ENCODE data around the gene TBC1D23. TPM values are rescaled to one million over a fixed set of nuclear protein-coding genes. Genes with fewer than 3 reads are reported as not detected.

Gene TBC1D23
- total and polyA plus RNA-seq, 9 of the 15 experiments (the other 6 are each of a cell fraction or from before 2014, with no cell fraction given): 23.4 to 85.8 (median 43.7) TPM

GRCh38 chr3:100257586-100257985, 3.2 kb upstream of the TBC1D23 start:
- FAIRE-seq (peak; percentile 29), ATAC-seq (no peak), DNase-seq (ENCODE audit: extremely low read depth in 1 of 4, low spot score in 3 of 4) (peak in 1 of 4 experiments; percentile 46)
- ChIA-PET POLR2A (interaction anchor here (0.6 kb wide), 1 partner anchor 12 kb away, joined by 3 read pairs; no protein-coding TSS in a partner anchor), CTCF (ENCODE audit: low intra/inter-chr PET ratio) (interaction anchor here (0.7 kb wide), 1 partner anchor 426 kb away, joined by 4 read pairs; no protein-coding TSS in a partner anchor)
- H4K20me1 ChIP-seq (replicated peaks; ENCODE audit: control insufficient read depth, insufficient read depth, low read length): 0 out of 2 replicates have a peak, but pooled peaks cover 4% of the 10 kb centered on the region
- no peak overlapping the region for H3K4me2 ChIP-seq (ENCODE audit: insufficient read depth, low read length)
- no peaks in the 10 kb centered on the region for H3K9me1 ChIP-seq (ENCODE audit: control insufficient read depth, insufficient read depth, low read length)
- no peaks in the 10 kb centered on the region for H3K9me3 ChIP-seq (replicated peaks; ENCODE audit: control insufficient read depth, insufficient read depth, low read depth, low read length)
- H3K9ac ChIP-seq (ENCODE audit: insufficient read depth in 1 of 2, low read depth in 2 of 2, low read length in 2 of 2): no peak overlapping the region
- H3K4me3 ChIP-seq: no peak overlapping the region
- BruUV-seq (replicated peaks): no TSS peak
- in situ Hi-C loops (cut with MboI): loop anchor here (10.0 kb wide), 1 partner anchor 183 kb away; no protein-coding TSS in a partner anchor
- no peak overlapping the region for H3K27ac ChIP-seq (ENCODE audit: extremely low read depth, low read depth, low read length)
- no peaks in the 10 kb centered on the region for H3K36me3 ChIP-seq (ENCODE audit: control insufficient read depth, insufficient read depth, low read length)
- intact Hi-C loops (cut with micrococcal nuclease): no loop called here
- WGBS (ENCODE audit: insufficient coverage, low coverage, missing lambda C conversion rate): 40% methylated on average over 3 of the region's 3 CpGs
- TF ChIP-seq EHMT2 (IDR thresholded peaks at IDR 0.05) (0 out of 2 replicates have a peak, but pooled peaks have one; percentile 18), CCNT2 (IDR thresholded peaks at IDR 0.05; ENCODE audit: borderline replicate concordance, extremely low read depth, insufficient read length, low read depth, low read length) (no peak)
- H3K27me3 ChIP-seq (ENCODE audit: control insufficient read depth in 2 of 2, insufficient read depth in 2 of 2, low read length in 2 of 2): no peaks in the 10 kb centered on the region
- peaks cover 6 to 9% of the 10 kb centered on the region in 2 experiments; a peak in 4 of 5 replicates for H3K4me1 ChIP-seq (replicated peaks in 1 of 2; ENCODE audit: control insufficient read depth in 2 of 2, insufficient read depth in 2 of 2, low read length in 2 of 2)
- H2AFZ ChIP-seq (ENCODE audit: low read depth, low read length): peak overlapping the region; percentile 56; the same call in 1 of the 2 replicates
- peaks cover 18% of the 10 kb centered on the region for H3K79me2 ChIP-seq (ENCODE audit: control insufficient read depth, insufficient read depth, low read length)

DNA sequence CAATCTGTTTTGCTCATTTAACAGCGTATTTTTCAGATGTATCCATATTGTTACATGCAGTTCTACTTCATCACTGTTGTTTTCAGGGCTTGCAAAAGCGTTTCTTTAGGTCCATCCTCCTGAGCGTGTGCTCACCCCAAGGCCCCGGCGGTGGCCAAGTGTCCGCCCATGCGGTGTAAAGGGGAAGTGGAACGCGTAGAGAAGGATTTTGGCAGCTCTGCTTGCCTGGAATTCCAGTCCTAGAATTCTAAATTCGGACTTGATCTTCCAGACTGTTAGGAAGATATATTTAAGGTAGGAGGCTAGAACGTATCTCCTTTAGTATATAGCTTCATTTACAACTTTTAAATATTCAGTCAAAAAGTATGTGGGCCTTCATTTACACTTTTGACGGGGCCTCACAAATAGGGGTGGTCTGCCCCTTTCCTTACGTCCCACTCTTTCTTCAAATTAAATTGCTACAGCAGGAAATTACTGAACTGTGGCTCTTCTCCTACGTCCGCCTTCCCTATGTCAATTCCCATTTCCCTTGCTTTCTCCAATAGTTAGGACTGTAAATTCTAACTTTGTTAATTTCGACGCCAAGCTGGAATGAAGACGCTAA, 609 bp upstream of the TBC1D23 start:
- FAIRE-seq: peak; percentile 73
- TF ChIP-seq ZNF217 (CRISPR knock-in tag; IDR thresholded peaks at IDR 0.05) (no peak), C11orf30 (IDR thresholded peaks at IDR 0.05; ENCODE audit: low read depth) (no peak), MCM5 (IDR thresholded peaks at IDR 0.05; ENCODE audit: low read depth) (no peak), SMARCC2 (IDR thresholded peaks at IDR 0.05; ENCODE audit: low read depth) (no peak), NFRKB (IDR thresholded peaks at IDR 0.05; ENCODE audit: low read depth) (peak; percentile 62; the same call in 1 of the 2 replicates), ZNF324 (CRISPR knock-in tag; IDR thresholded peaks at IDR 0.05) (0 out of 2 replicates have a peak, but pooled peaks have one; percentile 28), PCBP2 (IDR thresholded peaks at IDR 0.05; ENCODE audit: low read depth, low read length, poor library complexity, severe bottlenecking) (no peak), MNT (conservative IDR thresholded peaks at IDR 0.05) (peak in 1 of 2 experiments; percentile 37; a peak in 1 of 4 replicates), MCM7 (IDR thresholded peaks at IDR 0.05) (no peak), TRIM28 (IDR thresholded peaks at IDR 0.05) (no peak), ZNF316 (IDR thresholded peaks at IDR 0.05) (no peak)

More for the DNA sequence above, 609 bp upstream of the TBC1D23 start:
- Histone ChIP-seq H3K27ac (ENCODE audit: extremely low read depth, low read depth, low read length) (peak overlapping the region; percentile 96), H2AFZ (ENCODE audit: low read depth, low read length) (peak overlapping the region; percentile 93), H3K9me1 (ENCODE audit: control insufficient read depth, insufficient read depth, low read length) (no peaks in the 10 kb centered on the region), H3K9me3 (replicated peaks; ENCODE audit: control insufficient read depth, insufficient read depth, low read depth, low read length) (no peaks in the 10 kb centered on the region), H3K4me3 (peak overlapping the region; percentile 20; the same call in 1 of the 2 replicates), H3K4me2 (ENCODE audit: insufficient read depth, low read length) (peak overlapping the region; percentile 95), H3K79me2 (ENCODE audit: control insufficient read depth, insufficient read depth, low read length) (peaks cover 44% of the 10 kb centered on the region), H3K27me3 (ENCODE audit: control insufficient read depth in 2 of 2, insufficient read depth in 2 of 2, low read length in 2 of 2) (no peaks in the 10 kb centered on the region), H3K4me1 (replicated peaks in 1 of 2; ENCODE audit: control insufficient read depth in 2 of 2, insufficient read depth in 2 of 2, low read length in 2 of 2) (peaks cover 6 to 11% of the 10 kb centered on the region in 2 experiments; a peak in 4 of 5 replicates), H3K36me3 (ENCODE audit: control insufficient read depth, insufficient read depth, low read length) (no peaks in the 10 kb centered on the region; the same call in 1 of the 3 replicates), H3K9ac (ENCODE audit: insufficient read depth in 1 of 2, low read depth in 2 of 2, low read length in 2 of 2) (peak overlapping the region; percentile 73 to 75; a peak in 3 of 4 replicates), H4K20me1 (replicated peaks; ENCODE audit: control insufficient read depth, insufficient read depth, low read length) (peaks cover 18% of the 10 kb centered on the region)
- BruUV-seq (replicated peaks): TSS peak; percentile 85
- in situ Hi-C loops (cut with MboI) (no loop called here), intact Hi-C loops (cut with micrococcal nuclease) (loop anchor here (2.0 to 5.0 kb wide), 2 partner anchors 29 to 142 kb away; partner anchors contain the start of genes LNP1 and TOMM70)
- ATAC-seq: peak; percentile 63
- DNase-seq (ENCODE audit: extremely low read depth in 1 of 4, low spot score in 3 of 4): peak; percentile 29 to 79 (median 45)
- POLR2A ChIA-PET: interaction anchor here (0.7 to 1.6 kb wide), 10 partner anchors 10 to 417 kb away, joined by 3 to 20 read pairs (median 3); no protein-coding TSS in a partner anchor
- WGBS (ENCODE audit: insufficient coverage, low coverage, missing lambda C conversion rate): 2% methylated on average over 17 of the region's 18 CpGs
- CTCF ChIA-PET (ENCODE audit: low intra/inter-chr PET ratio): no interaction called here

Data from K562 (cell line).